K562 (cell line): ENCODE results near the gene TMEM205. TPM values are rescaled to one million over a fixed set of nuclear protein-coding genes. Genes with fewer than 3 reads are reported as not detected.

ENCODE experiments used
- ATF1 ChIP-seq, 2 experiments: fragments of 450-650 bp in 1 of 2; IDR thresholded peaks; 2 replicates each; pipeline ENCODE4 v1.6.1; 2016; ENCODE audit warnings: missing compliant biosample characterization in 1 of 2, missing genetic modification characterization in 1 of 2
- CTCFL ChIP-seq: IDR thresholded peaks from 2 replicates; pipeline ENCODE4 v1.6.1; 2011; ENCODE audit warnings: borderline replicate concordance, low read depth, mild to moderate bottlenecking, moderate library complexity, low read length; ENCODE audit not compliant: insufficient read depth, poor library complexity, severe bottlenecking
- RAD21 ChIP-seq, 2 experiments: fragments of 250-450 bp in 1 of 2; fragments of 450-650 bp in 1 of 2; sonication (Bioruptor Pico) in 1 of 2; formaldehyde crosslinking in 1 of 2; IDR thresholded peaks in 1 of 2; conservative IDR thresholded peaks in 1 of 2; 2 replicates each; pipeline versions ENCODE4 v1.4.0 to v1.8.0; 2020 to 2022; ENCODE audit warnings: mild to moderate bottlenecking in 2 of 2, moderate library complexity in 1 of 2
- REST ChIP-seq, 2 experiments: fragments of 450-650 bp; formaldehyde crosslinking in 1 of 2; IDR thresholded peaks; 2 replicates each; pipeline versions ENCODE4 v1.4.0 to v1.6.1; 2014 to 2020; ENCODE audit warnings: mild to moderate bottlenecking in 2 of 2, borderline replicate concordance in 1 of 2, low read depth in 1 of 2
- TFAP4 ChIP-seq: sonication (generic); formaldehyde crosslinking; IDR thresholded peaks from 2 replicates; pipeline ENCODE4 v1.8.0; 2022; ENCODE audit warnings: missing genetic modification reagents, mild to moderate bottlenecking, moderate library complexity, borderline replicate concordance
- THRB ChIP-seq: fragments of 450-650 bp; formaldehyde crosslinking; conservative IDR thresholded peaks from 2 replicates; pipeline ENCODE4 v1.4.0; 2022; ENCODE audit warnings: mild to moderate bottlenecking, missing genetic modification characterization
- YY1 ChIP-seq, 3 experiments: IDR thresholded peaks; 2 replicates each; pipeline ENCODE4 v1.6.1; 2011; ENCODE audit warnings: low read length in 2 of 3, mild to moderate bottlenecking in 2 of 3, moderate library complexity in 2 of 3, borderline replicate concordance in 1 of 3, control low read depth in 1 of 3, low read depth in 1 of 3; ENCODE audit not compliant: insufficient read depth in 3 of 3, insufficient replicate concordance in 2 of 3, control insufficient read depth in 1 of 3, insufficient read length in 1 of 3; ENCODE audit errors: extremely low read depth in 1 of 3
- ZFX ChIP-seq: sonication (generic); formaldehyde crosslinking; IDR thresholded peaks from 2 replicates; pipeline ENCODE4 v1.8.0; 2022; ENCODE audit warnings: mild to moderate bottlenecking, missing genetic modification reagents, moderate library complexity
- polyA plus RNA-seq, 8 experiments: library from polyadenylated mRNA; depleted of rRNA in 4 of 8; stranded (reverse) in 5 of 8; unstranded in 3 of 8; fragments of >200 nt; fragmentation: Nextera tagmentation in 2 of 8; fragmentation: Illumina TruSeq in 1 of 8; extraction: Ambion mirVana in 2 of 8; extraction: Trizol in 1 of 8; gene quantifications; 2 replicates each; pipeline versions ENCODE4 v1.2.1 to v1.2.3, GENCODE V29; 2011 to 2014; ENCODE audit warnings: inconsistent platforms in 1 of 8, missing spikeins in 1 of 8
- total RNA-seq, 7 experiments: library from RNA; depleted of rRNA in 6 of 7; stranded (reverse); fragments of >200 nt in 6 of 7; fragmentation: Illumina TruSeq in 2 of 7; extraction: Trizol in 2 of 7; gene quantifications; 2 replicates each; pipeline versions ENCODE4 v1.2.1 to v1.2.3, GENCODE V29; 2011 to 2021; ENCODE audit warnings: low replicate concordance in 1 of 7

Gene TMEM205
- total and polyA plus RNA-seq, 9 of the 15 experiments (the other 6 are each of a cell fraction or from before 2014, with no cell fraction given) = 21.3 to 81.5 (median 44.1) TPM

GRCh38 chr19:11378319-11379189 is 32.5 kb upstream of the TMEM205 start (continued):
- TF ChIP-seq CTCFL (peak; percentile 86), REST (IDR thresholded peaks at IDR 0.05; ENCODE audit: borderline replicate concordance) (peak; percentile 57), REST (CRISPR knock-in tag; IDR thresholded peaks at IDR 0.05; ENCODE audit: low read depth) (no peak), RAD21 (CRISPR knock-in tag; conservative IDR thresholded peaks at IDR 0.05 in 1 of 2, IDR thresholded peaks at IDR 0.05 in 1 of 2) (peak; percentile 48 to 68), ZFX (CRISPR knock-in tag) (no peak), YY1 (IDR thresholded peaks at IDR 0.05; ENCODE audit: borderline replicate concordance in 1 of 3, control insufficient read depth in 1 of 3, extremely low read depth in 1 of 3, insufficient read depth in 3 of 3, insufficient read length in 1 of 3, insufficient replicate concordance in 2 of 3, low read depth in 1 of 3, low read length in 2 of 3) (peak in 1 of 3 experiments; percentile 16), ATF1 (CRISPR knock-in tag; IDR thresholded peaks at IDR 0.05) (no peak), ATF1 (tag; IDR thresholded peaks at IDR 0.05) (peak; percentile 28; the same call in 1 of the 2 replicates), THRB (CRISPR knock-in tag) (no peak), TFAP4 (peak; percentile 61; the same call in 1 of the 2 replicates)
